Activated CD8-positive, alpha-beta T cell treated with anti-CD3 and anti-CD28 coated beads for 36 hours (primary cell): ENCODE results near the gene CTDP1. TPM values are rescaled to one million over a fixed set of nuclear protein-coding genes. Genes with fewer than 3 reads are reported as not detected.

Experiments used
- ATAC-seq: fragments of 200-7000 bp; cut with Tn5 transposase; one replicate; pipeline ENCODE4 v1.10.0; 2021; ENCODE audit warnings: mild to moderate bottlenecking, moderate library complexity
- CTCF ChIA-PET: fragments of 350-600 bp; sonication (Branson Sonifier 250); formaldehyde crosslinking; loops from one replicate; lab custom pipeline; 2021; ENCODE audit warnings: antibody characterized with exemption; lab: Charles Lee
- POLR2A ChIA-PET: fragments of 350-600 bp; sonication (Branson Sonifier 250); formaldehyde crosslinking; loops from one replicate; lab custom pipeline; 2021; ENCODE audit warnings: antibody characterized with exemption; lab: Charles Lee
- DNase-seq: peaks from one replicate; pipeline ENCODE4 v3.0.0-alpha.2; 2020
- H3K27ac Mint-ChIP-seq: one replicate; pipeline ENCODE4 v1.8.0; 2021; ENCODE audit warnings: mild to moderate bottlenecking, mixed read lengths
- H3K27me3 Mint-ChIP-seq: one replicate; pipeline ENCODE4 v1.8.0; 2021; ENCODE audit warnings: mixed read lengths
- H3K36me3 Mint-ChIP-seq: one replicate; pipeline ENCODE4 v1.8.0; 2021; ENCODE audit warnings: low read depth, mixed read lengths
- H3K4me1 Mint-ChIP-seq: one replicate; pipeline ENCODE4 v1.8.0; 2021; ENCODE audit warnings: low read depth, mixed read lengths
- H3K4me3 Mint-ChIP-seq: one replicate; pipeline ENCODE4 v1.8.0; 2021; ENCODE audit warnings: mild to moderate bottlenecking, moderate library complexity, mixed read lengths
- H3K9me3 Mint-ChIP-seq: one replicate; pipeline ENCODE4 v1.8.0; 2021; ENCODE audit warnings: mixed read lengths
- CTCF ChIP-seq: fragments of 200-600 bp; IDR thresholded peaks from one replicate; pipeline ENCODE4 v1.8.0; 2022; ENCODE audit warnings: antibody characterized with exemption, mild to moderate bottlenecking
- intact Hi-C: fragments of 100-400 bp; cut with micrococcal nuclease; formaldehyde crosslinking; loops from one replicate; pipeline ENCODE4 v1.10.0; 2022
- total RNA-seq, 2 experiments: library from RNA; stranded (reverse); gene quantifications; one replicate each; pipeline ENCODE4 v1.2.3, GENCODE V29; 2021

The CTDP1 gene
- total RNA-seq, 2 experiments from 2014 or later: 54.9 to 55.6 TPM

- POLR2A ChIA-PET: interaction anchor here (2.0 kb wide), 1 partner anchor 159 kb away, joined by 6 read pairs; no protein-coding TSS in a partner anchor
- Mint-ChIP-seq H3K4me3 (peak overlapping the region; percentile 97), H3K36me3 (peaks cover 55% of the 10 kb centered on the region), H3K27ac (peak overlapping the region; percentile 96), H3K9me3 (no peaks in the 10 kb centered on the region), H3K4me1 (peaks cover 70% of the 10 kb centered on the region), H3K27me3 (no peaks in the 10 kb centered on the region)
- CTCF ChIA-PET: interaction anchor here (1.5 kb wide), 1 partner anchor 155 kb away, joined by 3 read pairs; no protein-coding TSS in a partner anchor
- no peak for TF ChIP-seq CTCF
- intact Hi-C loops: loop anchor here (10.0 kb wide), 1 partner anchor 262 kb away; no protein-coding TSS in a partner anchor
- ATAC-seq (no peak), DNase-seq (peak; percentile 13)
These were observed 2.9 kb downstream of the CTDP1 start for GRCh38 chr18:79682481-79682880.

GRCh38 chr18:79682894-79683625 lies 3.5 kb downstream of the CTDP1 start:
- Mint-ChIP-seq H3K4me3 (peak overlapping the region; percentile 97), H3K4me1 (peaks cover 69% of the 10 kb centered on the region), H3K27ac (peak overlapping the region; percentile 96), H3K9me3 (no peaks in the 10 kb centered on the region), H3K36me3 (peaks cover 53% of the 10 kb centered on the region), H3K27me3 (no peaks in the 10 kb centered on the region)
- TF ChIP-seq CTCF: no peak
- ATAC-seq: no peak
- DNase-seq: peak; percentile 79
- intact Hi-C loops: loop anchor here (10.0 kb wide), 1 partner anchor 262 kb away; no protein-coding TSS in a partner anchor
- CTCF ChIA-PET: interaction anchor here (1.5 kb wide), 1 partner anchor 155 kb away, joined by 3 read pairs; no protein-coding TSS in a partner anchor
- POLR2A ChIA-PET: interaction anchor here (1.0 to 2.0 kb wide), 4 partner anchors 24 to 351 kb away, joined by 3 to 6 read pairs (median 3); partner anchors contain the start of gene RBFA

GRCh38 chr18:79683626-79684282 lies 4.2 kb downstream of the CTDP1 start:
- CTCF ChIA-PET: no interaction called here

GRCh38 chr18:79684283-79684631 lies 4.7 kb downstream of the CTDP1 start:
- intact Hi-C loops: loop anchor here (10.0 kb wide), 1 partner anchor 261 kb away; no protein-coding TSS in a partner anchor
- no peaks in the 10 kb centered on the region for H3K9me3 Mint-ChIP-seq
- peaks cover 68% of the 10 kb centered on the region for H3K4me1 Mint-ChIP-seq
- DNase-seq (peak; percentile 46), ATAC-seq (no peak)
- ChIA-PET POLR2A (interaction anchor here (1.0 to 1.6 kb wide), 3 partner anchors 23 to 350 kb away, joined by 3 read pairs; partner anchors contain the start of gene RBFA), CTCF (no interaction called here)
- no peaks in the 10 kb centered on the region for H3K27me3 Mint-ChIP-seq
- no peak for TF ChIP-seq CTCF
- peak overlapping the region; percentile 97 for H3K4me3 Mint-ChIP-seq
- peaks cover 46% of the 10 kb centered on the region for H3K36me3 Mint-ChIP-seq
- H3K27ac Mint-ChIP-seq: peak overlapping the region; percentile 96

More at GRCh38 chr18:79683626-79684282, 4.2 kb downstream of the CTDP1 start:
- TF ChIP-seq CTCF: no peak
- no peaks in the 10 kb centered on the region for H3K9me3 Mint-ChIP-seq
- intact Hi-C loops: loop anchor here (10.0 kb wide), 1 partner anchor 261 kb away; no protein-coding TSS in a partner anchor
- ATAC-seq (no peak), DNase-seq (no peak)
- POLR2A ChIA-PET: interaction anchor here (1.0 to 2.0 kb wide), 4 partner anchors 24 to 351 kb away, joined by 3 to 6 read pairs (median 3); partner anchors contain the start of gene RBFA
- peaks cover 66% of the 10 kb centered on the region for H3K4me1 Mint-ChIP-seq
- peak overlapping the region; percentile 97 for H3K4me3 Mint-ChIP-seq
- no peaks in the 10 kb centered on the region for H3K27me3 Mint-ChIP-seq
- peaks cover 47% of the 10 kb centered on the region for H3K36me3 Mint-ChIP-seq
- peak overlapping the region; percentile 96 for H3K27ac Mint-ChIP-seq
